Gastroesophageal sphincter (tissue), 3 donors: Measurements from ENCODE around the gene BCL6.

Experiments used
- EP300 ChIP-seq: sonication (generic); formaldehyde crosslinking; IDR thresholded peaks from one replicate; pipeline ENCODE4 v1.6.1; 2017; ENCODE audit warnings: antibody characterized with exemption, mild to moderate bottlenecking
- POLR2AphosphoS5 ChIP-seq: sonication (generic); formaldehyde crosslinking; IDR thresholded peaks from one replicate; pipeline ENCODE4 v1.6.1; 2017; ENCODE audit warnings: antibody characterized with exemption
- TF ChIP-seq, protein P1 (sequence below), 4 experiments: fragments of 200-600 bp in 2 of 4; fragments of 450-650 bp in 2 of 4; sonication (generic) in 1 of 4; IDR thresholded peaks; one replicate each; pipeline ENCODE4 v1.5.1; 2017 to 2019; ENCODE audit warnings: antibody characterized with exemption in 4 of 4, mild to moderate bottlenecking in 2 of 4, moderate library complexity in 2 of 4

DNA sequence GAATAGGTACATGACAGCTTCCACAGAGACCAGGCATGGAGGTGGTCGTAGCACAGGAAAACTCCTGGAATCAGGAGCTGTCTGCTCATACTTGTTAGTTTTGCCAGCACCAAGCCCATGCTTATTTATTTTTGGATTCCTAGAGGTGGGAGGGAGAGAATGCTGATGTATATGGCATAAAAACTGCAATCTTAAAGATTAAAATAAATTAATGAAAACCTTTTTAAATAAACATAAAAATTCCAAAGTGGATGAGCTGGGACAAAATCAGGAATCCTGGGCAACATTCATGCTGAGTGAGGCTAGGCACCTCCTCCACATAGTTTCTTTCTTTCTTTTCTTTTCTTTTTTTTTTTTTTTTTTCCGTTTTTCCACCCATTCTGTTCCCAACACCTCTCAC lies 14.3 kb upstream of the BCL6 start:
- TF ChIP-seq, protein P1, sequence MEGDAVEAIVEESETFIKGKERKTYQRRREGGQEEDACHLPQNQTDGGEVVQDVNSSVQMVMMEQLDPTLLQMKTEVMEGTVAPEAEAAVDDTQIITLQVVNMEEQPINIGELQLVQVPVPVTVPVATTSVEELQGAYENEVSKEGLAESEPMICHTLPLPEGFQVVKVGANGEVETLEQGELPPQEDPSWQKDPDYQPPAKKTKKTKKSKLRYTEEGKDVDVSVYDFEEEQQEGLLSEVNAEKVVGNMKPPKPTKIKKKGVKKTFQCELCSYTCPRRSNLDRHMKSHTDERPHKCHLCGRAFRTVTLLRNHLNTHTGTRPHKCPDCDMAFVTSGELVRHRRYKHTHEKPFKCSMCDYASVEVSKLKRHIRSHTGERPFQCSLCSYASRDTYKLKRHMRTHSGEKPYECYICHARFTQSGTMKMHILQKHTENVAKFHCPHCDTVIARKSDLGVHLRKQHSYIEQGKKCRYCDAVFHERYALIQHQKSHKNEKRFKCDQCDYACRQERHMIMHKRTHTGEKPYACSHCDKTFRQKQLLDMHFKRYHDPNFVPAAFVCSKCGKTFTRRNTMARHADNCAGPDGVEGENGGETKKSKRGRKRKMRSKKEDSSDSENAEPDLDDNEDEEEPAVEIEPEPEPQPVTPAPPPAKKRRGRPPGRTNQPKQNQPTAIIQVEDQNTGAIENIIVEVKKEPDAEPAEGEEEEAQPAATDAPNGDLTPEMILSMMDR (IDR thresholded peaks at IDR 0.05): no peak
- TF ChIP-seq POLR2AphosphoS5: no peak
- no peak for TF ChIP-seq EP300
